ENCODE measurements around the gene GNPTG. TPM values are rescaled to one million over a fixed set of nuclear protein-coding genes. Genes with fewer than 3 reads are reported as not detected.

Gene GNPTG
- total RNA-seq, 1 donor from 2014 or later = 59.9 TPM

DNA sequence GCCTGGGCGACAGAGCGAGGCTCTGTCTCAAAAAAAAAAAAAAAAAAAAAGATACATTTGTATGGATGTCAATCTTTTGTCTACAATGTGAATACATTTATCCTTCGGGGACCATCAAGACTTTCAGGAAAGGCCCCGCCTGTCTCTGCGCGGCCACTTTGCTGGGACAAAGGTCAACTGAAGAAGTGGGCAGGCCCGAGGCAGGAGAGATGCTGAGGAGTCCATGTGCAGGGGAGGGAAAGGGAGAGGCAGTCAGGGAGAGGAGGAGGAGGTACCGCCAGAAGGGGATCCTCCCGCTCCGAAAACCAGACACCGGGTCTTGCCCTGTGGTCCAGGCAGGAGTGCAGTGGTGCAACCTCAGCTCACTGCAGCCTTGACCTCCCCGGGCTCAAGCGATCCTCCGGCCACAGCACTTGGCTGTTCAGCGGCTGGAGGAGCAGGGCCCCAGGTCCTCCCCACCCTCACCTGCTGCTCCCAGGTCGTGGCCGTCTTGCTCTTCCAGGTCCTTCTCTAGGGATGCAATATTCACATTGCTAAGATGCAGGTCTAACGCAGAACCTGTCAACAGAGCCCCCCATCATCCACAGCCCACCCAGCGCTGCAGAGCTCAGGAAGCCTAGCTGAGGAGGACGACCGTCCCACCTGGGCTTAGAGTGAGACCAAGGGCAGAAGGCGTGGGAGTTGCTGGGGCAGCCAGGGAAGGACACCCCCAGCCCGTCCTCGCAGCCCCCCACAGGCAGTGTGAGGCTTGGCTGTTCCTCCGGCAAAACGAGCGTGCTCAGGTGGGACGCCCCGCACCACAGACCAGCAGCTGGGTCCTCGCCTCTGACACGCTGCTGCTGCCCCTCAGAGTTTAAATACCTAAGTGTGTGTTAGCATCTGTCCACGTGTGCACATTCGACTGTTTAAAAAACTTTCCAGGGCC lies 19.6 kb downstream of the GNPTG start:
- DNase-seq (ENCODE audit: low spot score) = no peak

DNA sequence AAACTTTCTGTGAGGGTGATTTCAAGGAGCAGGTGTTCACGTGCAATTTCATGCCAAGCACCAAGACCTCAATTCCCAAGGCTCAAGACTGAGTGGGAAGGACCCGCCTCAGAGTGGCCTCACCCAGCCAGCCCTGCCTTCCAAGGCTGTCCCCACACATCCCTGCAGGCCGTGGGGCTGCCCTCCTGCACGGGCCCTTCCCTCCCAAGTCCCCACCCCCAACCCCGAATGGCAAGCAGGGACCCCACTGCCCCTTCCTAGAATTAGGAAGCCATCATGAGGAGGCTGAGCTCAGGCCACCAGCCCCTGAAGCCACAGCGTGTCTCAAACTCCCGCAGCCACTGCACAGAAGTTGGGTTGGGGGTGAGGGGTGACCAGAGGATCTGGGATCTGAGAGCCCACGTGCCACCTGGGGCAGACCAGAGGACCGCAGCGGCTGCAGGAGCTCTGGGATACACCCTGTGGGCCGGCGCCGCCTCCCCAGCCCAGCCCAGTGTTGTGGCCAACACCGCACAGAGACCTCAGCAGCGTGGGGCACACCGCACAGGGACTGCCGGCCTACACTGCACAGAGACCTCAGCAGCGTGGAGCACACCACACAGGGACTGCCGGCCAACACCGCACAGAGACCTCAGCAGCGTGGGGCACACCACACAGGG lies 20.7 kb downstream of the GNPTG start:
- no peak for DNase-seq (ENCODE audit: low spot score)

DNA sequence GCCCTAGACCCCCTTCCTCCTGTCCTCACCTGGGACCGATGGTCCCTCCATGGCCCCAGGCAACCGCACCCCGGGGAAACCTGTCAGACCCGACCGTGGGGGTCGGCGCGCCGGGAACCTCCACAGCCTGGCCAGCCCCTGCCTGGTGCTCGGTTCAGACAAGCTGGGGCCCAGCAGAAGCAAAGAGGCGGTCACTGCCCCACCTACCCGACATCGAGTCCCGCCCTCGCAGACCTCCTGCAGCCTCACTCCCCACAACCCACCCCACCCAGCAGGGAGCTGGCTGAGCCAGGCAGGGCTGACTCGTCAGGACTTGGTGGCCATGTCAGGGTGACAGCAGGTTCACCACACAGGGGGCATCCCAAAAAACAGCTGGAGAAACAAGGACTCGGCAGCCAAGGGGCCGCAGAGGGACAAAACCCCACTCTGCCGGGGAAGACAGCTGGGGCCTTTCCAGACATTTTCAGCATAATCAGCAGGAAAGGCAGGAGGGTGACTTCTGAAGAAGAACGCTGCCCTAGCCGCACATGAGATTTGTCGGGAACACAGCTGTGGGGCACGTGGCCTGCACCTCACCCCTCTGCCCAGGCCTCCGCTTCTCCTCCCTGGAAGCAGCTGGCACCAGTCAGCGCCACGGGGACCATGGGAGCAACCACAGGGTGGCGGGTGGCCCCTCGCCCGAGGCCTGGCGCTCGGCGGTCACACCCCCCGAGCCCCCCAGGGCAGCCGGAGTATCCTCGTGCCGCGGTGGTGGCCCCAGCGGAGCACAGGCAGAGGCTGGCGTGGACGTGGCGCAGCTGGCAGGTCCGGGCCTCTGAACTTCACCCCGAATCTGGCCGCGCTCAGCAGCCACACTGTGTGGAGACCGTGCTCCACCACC lies 22.9 kb downstream of the GNPTG start:
- no peak for DNase-seq (ENCODE audit: low spot score)

DNA sequence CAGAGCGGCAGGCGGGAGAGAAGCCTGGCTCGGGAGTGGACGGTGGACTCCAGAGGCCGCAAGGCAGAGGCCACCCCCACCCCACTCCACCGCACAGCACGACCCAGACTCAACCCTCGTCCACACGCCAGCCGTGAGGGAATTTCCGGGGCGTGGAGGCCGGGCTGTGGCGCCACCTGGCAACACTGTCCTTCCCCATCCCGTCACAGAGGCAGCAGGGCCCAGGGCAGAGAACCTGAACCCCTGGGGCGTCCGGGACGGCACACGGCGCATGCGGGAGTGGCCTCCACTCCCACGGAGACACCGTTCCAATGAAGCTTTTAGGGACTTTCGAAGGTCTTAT lies 23.5 kb downstream of the GNPTG start:
- DNase-seq (ENCODE audit: low spot score) = no peak

DNA sequence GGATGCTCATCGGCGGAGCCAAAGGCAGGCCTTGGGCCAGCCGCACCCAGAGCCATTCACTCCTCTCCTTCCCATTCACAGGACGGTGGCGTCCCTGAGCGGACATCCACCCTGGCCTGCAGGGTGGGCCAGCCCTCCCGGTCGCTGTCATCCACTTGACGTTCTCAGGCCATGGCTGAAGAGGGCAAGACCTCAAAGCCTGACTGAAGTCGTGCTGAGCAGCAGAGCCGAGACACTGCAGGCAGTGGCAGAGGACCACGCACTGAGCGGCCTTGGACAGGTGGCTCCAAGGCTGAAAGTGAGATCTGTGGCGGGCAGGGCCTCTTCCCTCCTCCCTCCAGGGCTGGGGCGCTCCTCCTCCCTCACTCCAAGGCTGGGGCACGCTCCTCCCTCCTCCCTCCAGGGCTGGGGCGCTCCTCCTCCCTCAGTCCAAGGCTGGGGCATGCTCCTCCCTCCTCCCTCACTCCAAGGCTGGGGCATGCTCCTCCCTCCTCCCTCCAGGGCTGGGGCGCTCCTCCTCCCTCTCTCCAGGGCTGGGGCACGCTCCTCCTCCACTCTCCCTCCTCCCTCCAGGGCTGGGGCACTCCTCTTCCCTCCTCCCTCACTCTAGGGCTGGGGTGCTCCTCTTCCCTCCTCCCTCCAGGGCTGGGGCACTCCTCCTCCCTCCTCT lies 24.1 kb downstream of the GNPTG start:
- no peak for DNase-seq (ENCODE audit: low spot score)

DNA sequence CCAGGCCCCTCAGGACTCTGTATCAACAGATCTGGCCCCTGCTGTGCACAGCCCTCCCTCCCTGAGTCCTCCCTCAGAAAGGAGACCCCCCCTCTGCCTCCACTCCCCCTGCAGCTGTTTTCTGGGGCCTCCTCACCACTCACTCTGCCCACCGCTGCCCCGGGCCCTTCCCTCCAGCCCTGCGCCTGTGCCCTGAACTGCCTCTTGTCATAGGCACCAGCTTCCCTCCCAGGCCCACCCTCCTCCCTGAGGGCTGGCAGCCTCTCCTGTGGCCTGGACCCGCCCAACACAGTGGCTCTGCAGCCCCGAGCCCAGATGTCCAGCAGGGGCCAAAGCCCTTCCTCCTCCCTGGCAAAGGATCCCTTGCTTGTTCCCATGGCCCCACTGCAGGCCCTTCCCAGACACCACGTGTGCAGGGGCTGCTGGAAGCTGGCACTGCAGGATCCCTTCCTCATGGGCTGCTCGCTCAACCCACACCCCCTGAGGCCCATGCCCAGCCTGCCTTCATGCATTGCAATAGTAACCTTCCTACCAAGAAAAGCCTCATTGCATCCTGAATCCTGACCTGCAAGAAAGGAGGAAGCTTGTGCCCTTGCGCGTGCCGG lies 25.8 kb downstream of the GNPTG start:
- DNase-seq (ENCODE audit: low spot score) = no peak

DNA sequence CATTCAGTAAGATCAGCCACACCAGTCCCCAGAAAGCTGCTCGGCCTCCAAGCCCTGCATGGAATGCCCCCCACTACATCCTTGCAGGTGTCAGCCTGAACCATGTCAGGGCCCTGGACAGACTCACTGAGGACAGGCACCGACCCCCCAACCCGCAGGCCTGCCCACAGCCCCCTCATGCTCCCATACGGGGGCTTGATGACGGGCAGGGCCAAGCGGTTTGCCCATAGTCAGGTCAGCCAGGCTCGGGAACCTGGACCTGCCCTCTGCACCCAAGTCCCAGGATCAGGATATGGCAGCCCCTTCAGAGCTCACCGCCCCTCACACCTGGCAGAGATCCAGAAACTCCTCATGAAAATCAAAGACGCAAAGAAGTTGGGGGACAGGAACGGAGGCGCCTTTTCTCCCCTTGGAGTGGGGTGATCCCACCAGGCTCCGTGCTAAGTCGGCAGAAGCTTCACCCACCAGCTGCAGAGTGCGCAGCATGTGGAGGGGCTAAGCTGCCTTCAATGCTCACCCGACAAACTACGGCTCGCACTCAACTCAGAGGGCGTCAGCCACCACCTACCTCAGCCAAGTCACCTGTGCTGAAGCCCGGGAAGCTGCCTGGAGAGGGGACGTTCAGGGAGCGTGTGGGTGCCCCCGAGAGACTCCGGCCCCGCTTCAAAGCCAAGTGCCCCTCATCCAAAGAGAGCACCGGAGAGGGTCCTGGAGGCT lies 26.5 kb downstream of the GNPTG start:
- no peak for DNase-seq (ENCODE audit: low spot score)

DNA sequence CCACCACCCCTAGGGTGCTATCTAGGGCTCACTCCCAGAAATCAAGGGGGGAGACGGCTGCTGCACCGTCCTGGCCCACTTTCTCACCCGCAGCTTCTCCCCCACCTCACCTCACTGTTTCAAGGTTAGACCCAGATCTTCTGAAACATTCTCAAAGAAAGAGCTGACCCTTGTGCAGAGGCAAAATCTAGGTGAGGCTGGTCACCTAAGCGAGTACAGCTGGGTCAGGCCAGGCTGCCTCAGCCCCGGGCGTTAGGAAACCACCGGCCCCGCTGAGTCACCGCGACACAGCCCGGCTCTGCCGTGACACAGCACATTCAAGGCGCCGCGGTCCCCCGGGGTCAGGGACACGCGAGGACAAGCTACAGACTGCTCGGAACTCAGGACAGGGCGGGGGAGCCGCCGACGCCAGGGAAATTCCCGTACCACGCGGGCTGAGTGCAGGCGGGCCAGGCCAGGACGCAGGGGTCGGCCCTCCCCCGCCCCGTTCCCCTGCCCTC lies 27.1 kb downstream of the GNPTG start:
- peak; percentile 26 for DNase-seq (ENCODE audit: low spot score)

DNA sequence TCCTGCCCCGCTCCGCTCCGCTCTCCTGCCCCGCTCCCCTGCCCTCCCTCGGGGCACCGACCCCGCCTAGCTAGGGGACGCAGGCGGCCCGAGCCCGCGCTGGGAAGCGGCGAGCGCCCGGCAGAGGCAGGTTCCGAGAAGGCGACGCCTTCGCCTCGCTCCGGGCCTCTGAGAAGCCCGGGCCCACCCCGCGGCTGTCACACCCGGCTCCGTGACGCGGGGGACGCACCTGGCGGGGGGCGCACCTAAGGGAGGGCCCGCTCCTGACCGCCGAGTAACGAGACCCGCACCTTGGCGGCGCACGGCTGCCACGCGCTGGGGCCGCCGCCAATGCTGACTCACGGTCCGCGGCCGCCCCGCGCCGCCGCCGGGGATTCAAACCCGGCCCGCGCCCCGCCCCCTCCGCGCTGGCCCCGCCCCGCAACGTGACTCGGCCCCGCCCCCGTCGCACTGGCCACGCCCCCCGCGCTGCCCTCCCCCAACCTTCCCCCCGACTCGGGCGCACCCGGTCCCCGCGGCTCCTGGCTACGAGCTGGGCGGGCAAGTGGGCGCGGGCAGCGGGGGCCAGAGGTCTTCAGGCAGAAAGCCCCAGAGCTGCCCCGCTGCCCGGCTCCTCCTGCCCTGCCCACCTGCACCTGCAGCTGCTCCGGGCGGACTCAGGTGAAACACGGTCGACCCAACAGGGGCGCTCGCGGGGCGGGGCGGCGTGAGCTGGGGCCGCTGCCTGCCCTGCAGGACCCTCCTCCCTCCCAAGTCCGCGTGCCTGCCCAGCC lies 27.8 kb downstream of the GNPTG start:
- peak; percentile 22 for DNase-seq (ENCODE audit: low spot score)

DNA sequence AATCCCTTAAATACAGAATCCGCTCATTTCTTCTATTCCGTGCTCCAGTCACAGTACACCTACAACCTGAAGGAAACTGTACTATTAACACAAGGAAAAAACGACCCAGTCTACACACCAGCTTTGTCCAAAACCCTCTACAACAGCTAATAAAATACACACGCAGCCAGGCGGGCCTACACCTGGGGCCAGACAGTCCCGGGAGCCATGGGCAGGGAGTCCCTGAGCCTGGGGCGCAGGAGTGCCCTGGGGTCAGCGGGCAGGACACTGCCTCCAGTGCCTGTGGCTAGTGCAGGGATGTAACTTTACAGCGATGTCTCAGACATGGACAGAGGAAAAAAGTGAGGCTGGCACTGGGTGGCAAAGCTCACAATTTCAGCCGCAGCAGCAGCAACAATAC lies 28.5 kb downstream of the GNPTG start:
- no peak for DNase-seq (ENCODE audit: low spot score)

DNA sequence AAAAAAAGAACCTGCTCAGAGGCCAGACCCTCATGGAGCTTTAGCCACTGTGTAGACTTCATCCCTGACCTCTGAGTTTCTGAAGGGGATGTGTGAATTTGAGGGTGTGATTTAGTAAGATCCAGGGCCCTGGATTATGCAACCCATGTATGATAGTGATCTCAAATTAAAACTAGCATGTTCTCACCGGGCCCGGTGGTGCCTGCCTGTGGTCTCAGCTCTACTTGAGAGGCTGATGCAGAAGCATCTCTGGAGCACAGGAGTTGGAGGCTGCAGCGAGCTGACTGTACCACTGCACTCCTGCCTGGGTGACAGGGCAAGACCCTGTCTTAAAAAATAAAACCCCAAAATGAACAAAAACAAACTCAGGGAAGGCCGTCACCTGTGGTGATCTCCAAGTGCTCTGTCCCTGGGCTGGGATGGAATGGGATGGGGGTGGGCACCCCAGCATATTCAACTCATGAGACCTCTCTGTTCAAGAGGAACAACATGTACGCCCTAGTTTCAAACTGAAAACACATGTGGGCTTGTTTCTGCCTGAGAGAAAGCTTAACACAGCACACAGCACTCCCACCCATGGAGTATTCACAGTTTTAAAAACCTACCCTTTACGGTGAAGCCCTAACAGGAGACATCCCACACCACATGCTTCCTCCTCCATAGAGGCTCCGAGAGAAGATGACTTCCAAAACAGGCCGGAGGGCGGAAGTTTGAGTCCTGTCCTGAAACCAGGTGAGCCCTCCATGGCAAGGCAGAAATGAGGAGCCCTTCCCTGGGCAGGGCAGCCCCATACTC lies 30.1 kb downstream of the GNPTG start:
- no peak for DNase-seq (ENCODE audit: low spot score)

DNA sequence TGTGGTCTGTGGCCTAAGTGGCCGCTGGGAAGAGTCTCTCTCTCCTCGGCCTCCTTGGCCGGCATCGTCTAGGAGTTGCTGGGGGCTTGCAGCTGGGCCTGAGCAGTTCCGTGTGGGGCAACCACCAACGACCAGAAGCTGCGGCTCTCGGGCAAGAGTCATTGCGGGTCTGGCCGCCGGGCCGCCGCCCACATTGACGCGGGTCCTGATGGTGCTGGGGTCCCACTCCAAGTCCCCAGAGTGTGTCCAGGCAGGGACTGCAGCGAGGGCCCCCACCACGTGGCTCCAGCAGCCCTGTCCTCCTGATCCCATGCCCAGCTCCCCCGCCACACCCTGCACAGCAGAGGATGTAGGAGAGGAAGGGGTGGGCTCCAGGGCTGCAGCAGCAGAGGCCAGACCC lies 31.8 kb downstream of the GNPTG start:
- no peak for DNase-seq (ENCODE audit: low spot score)

DNA sequence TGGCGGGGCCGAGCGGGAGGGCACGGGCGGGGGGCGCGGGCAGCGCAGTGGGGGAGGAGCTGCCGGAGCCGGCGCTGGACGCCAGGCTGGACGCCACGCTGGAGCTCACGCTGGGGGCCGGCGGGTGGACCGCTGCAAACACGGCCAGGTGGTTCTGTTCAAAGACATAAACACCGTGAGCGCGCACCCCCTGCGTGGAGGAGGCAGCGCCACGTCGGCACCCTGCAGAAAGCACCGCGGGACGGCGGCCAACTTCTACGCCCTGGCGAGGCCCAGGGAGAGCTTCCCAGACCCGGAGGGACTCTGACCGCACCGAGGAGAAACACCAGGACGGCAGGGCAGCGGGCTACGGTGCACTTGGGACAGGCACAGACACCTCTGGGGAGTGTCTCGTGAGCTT lies 33.5 kb downstream of the GNPTG start:
- DNase-seq (ENCODE audit: low spot score) = no peak

DNA sequence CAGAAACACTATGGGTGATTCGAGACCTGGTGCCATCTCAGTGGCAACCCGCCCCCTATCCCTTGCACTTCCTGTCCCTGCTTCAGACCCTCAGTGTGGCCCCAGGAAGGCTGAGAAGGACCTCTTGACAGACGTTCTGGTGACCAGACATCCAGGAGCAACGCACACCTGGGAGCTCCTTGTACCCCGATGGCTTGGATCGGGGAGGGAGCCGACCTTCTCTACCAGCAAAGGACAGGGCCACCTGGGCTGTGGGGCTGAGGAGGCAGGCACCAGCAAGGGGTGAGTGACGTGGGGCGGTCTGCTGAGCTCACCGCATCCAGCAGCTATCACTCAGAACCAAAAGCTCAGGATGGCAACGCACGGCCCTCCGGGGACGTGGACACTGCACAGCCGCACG lies 35.6 kb downstream of the GNPTG start:
- no peak for DNase-seq (ENCODE audit: low spot score)

DNA sequence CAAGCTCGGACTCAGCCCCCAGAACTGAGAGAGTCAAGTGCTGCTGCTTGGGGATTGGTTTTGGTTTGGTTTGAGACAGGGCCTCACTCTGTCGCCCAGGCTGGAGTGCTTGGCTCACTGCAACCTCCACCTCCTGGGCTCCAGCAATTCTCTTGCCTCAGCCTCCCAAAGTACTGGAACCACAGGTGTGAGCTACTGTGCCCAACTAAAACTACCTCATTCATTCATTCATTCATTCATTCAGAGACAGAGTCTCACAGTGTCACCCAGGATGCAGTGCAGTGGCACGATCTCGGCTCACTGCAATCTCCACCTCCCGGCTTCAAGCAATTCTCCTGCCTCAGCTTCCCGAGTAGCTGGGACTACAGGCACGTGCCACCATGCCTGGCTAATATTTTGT lies 38.0 kb downstream of the GNPTG start:
- DNase-seq (ENCODE audit: low spot score) = no peak

DNA sequence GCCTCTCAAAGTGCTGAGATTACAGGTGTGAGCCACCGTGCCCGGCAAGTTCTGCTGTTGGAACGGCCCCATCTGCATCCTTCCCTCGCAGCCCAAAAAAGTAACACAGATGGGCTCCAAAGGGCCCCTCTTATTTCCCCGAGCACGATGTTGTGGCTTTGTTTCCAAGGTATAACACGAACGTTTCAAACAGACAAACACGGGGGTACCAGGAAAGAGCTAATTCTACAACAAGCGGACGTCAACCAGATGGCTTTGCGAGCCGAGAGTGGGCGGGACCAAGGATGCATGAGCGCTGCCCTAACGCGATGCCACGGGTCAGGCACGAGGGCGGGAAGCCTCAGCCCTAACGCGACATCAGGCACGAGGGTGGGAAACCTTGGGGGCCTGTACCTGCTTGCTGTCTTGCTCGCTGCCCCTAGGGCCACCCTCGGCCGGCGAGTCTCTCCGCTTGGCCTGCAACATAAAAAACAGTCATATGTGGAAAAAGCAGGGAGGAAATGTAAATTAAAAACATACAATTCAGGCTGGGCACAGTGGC lies 38.6 kb downstream of the GNPTG start:
- no peak for DNase-seq (ENCODE audit: low spot score)

DNA sequence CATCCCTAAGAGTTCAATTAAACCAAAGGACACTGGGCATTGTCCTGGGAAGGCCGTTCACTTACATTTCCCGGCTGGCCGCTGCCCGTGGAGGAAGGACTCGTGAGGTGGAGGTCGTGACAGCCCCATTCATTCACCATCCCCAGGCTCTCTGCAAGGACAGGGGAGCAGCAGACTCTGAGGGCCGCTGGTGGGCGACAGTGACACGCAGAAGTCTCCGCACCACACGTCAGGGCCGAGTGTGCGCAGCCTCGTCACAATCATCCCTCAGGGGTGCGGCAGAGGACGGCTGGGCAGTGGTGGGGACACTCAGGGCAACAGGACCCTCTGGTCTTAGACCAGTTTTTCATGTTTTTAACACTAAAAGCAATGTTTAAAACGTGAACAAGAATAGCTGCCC lies 41.1 kb downstream of the GNPTG start:
- no peak for DNase-seq (ENCODE audit: low spot score)

DNA sequence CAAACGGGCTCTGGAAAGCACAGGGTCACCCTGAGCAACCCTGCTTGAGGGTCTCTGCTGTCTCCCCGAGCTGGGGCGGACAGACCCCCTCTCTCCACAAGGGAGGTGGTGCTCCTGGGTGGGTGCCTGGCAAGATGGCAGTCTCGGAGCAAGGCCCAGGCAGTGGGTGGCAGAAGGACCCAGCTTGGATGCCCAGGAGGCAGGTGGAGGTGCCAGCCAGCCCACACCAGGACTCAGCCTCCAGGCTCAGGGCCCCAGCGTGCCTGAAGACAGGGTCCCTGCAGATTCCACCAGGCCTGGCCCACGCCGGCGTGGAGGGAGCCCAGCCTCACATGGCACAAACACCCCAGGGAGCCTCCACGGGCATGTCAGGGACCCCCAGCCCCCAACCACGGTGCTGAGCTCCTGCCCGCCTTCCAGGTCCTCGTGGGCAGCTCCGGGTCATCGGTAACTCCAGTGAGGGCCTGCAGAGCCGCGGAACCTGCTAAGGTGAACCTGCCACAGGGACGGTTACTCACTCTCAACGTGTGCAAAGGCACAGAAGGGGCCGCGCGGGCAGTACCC lies 42.0 kb downstream of the GNPTG start:
- DNase-seq (ENCODE audit: low spot score) = no peak
